Endometrial microvascular endothelial cells (primary cell): ENCODE measurements around the gene TJAP1. TPM values are rescaled to one million over a fixed set of nuclear protein-coding genes. Genes with fewer than 3 reads are reported as not detected.
"Not testable (repeated sequence)": the region's sequence is repeated elsewhere in the genome, so short reads cannot be mapped to it uniquely, and the experiment has no call there.

Experiments
- in situ Hi-C: cut with HindIII; loops from 2 replicates; pipeline ENCODE4 v1.10.0; 2017; ENCODE audit warnings: low sequenced_read_pairs, low pct_unique_long_range_greater_than_20kb; ENCODE audit errors: inconsistent ontology term
- total RNA-seq: library from RNA; depleted of rRNA; stranded (reverse); fragments of >200 nt; gene quantifications from one replicate; pipeline ENCODE4 v1.2.3, GENCODE V29; 2015; ENCODE audit errors: inconsistent ontology term

The TJAP1 gene
- total RNA-seq, 1 donor from 2014 or later: 18.9 TPM

DNA sequence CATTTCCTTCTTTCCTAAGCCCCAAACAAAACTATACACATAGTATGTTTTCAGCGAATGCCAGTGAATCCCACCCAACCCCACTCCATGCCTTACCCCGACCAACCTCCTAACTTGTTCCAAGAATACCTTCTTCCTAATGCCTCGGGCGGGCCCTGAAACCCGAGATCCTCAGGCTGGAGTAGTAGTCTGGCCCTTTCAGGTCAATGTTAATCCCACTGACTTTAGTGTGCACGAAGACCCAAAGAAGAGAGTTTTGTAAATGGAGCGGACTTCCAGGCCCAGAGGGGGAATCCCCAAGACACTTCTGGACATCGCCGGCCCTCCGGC, 39.0 kb downstream of the TJAP1 start:
- in situ Hi-C loops: no loop called here

- in situ Hi-C loops: no loop called here
Measured at GRCh38 chr6:43516697-43517504, 39.5 kb downstream of the TJAP1 start, which contains the start of the genes POLR1C and YIPF3. Gene POLR1C, plus strand, starts transcription at chr6:43517089. Its CDS starts 21 bp downstream, at chr6:43517110. Gene YIPF3, minus strand, starts transcription at chr6:43516926. Its CDS starts 119 bp downstream, at chr6:43516807.

DNA sequence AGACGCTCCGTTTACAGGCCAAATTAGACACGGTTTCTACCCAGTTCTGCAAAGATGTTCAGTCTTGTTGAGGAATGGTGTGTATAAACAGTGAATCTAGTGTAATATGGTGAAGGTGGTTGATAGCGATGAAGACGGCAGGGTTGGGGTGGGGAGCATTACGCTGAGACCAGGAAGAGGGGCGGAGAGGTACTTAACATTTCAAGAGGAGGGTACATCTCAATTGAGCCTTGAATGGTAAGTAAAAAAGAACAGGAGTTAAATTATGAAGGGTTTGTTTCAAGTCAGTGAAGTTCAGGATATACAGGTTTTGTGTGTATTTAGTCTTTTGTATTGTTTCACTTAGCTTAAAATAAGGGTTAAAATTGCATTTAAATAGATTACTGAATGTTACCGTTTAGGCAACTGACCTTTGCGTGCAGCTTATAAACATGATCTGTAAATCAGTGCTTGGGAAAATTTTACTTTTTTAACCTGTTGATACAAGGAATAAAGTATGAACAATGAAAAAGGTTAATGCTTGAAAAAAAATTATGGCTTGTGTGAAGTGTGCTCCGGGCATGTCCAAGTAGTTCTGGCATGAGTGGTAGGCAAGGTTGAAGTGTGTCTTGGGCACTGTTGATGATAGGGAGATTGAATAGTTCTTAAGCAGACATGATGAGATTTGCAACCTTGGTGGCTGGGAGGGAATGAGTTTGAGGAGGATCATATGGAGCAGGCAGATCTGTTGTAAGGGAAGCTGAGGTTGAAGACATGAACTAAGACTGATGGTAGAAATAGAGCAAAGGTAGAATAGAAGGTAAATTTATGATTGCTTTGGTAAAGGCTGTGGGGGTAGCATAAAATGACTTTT, 40.4 kb downstream of the TJAP1 start:
- in situ Hi-C loops: no loop called here

DNA sequence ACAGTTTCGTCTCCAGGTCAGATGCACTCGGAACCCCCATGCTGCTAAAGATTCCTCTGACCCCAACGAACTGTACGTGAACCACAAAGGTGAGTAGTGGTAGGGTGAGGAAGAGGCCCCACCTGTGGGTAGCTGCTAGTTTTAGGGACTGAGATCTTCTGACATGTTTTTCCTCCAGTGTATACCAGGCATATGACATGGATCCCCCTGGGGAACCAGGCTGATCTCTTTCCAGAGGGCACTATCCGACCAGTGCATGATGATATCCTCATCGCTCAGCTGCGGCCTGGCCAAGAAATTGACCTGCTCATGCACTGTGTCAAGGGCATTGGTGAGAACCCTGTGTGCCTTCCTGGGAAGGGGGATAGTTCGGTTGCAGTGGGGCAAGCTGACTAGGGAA, 42.7 kb downstream of the TJAP1 start:
- in situ Hi-C loops: no loop called here

GRCh38 chr6:43521836-43522235, 44.5 kb downstream of the TJAP1 start:
- in situ Hi-C loops: no loop called here

DNA sequence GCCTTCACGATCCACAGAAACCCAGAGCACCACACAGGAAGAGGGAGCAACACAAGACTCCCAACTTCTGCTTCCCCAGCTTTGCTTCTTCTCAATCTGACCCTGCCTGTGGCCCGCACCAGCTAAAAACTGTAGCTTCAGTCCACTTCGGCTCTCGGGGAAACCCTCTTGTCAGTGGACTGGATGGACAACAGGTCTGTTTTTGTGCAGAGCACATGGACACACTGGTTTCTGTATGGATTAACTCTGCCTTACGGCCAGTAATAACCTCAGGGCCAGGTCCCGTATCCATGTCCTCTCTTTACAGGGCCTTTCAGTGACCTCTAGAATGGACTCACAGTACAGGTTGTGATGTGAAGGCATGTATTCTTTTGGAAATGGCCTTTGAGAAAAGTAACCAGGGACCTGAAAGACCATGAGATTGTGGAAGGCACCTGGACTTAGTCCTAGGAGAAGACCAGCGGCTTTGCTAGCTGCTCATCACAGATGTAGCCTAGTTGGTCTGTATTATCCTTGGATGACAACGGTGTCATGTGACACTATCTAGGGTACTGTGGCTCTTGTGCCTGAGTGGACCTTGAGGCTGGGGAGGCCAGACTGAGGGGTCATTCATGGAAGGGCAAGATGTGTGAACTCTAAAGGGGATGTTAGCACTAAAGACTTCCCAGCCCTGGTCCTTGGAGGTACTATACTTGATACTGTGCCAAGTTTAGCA, 45.3 kb downstream of the TJAP1 start:
- in situ Hi-C loops: no loop called here

DNA sequence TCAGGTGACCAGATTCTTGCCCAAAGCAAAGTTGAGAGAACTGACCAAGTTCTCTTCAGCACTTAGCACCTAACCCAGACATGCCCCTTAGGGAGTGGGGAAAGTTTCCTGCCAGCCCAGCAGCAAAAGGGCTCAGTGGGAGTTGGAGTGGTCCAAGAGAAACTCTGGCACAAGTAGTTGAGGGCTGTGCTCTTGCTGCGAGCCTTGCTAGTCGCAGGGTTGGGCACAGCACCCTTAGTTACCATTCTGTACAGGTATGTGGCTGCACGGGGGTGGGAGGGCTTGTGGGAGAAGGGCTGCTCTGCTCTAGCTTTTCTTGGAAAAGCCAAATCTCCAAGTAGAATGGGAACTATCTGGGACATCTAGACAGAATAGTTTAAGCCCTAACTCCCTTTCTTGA, 45.9 kb downstream of the TJAP1 start:
- in situ Hi-C loops: no loop called here

DNA sequence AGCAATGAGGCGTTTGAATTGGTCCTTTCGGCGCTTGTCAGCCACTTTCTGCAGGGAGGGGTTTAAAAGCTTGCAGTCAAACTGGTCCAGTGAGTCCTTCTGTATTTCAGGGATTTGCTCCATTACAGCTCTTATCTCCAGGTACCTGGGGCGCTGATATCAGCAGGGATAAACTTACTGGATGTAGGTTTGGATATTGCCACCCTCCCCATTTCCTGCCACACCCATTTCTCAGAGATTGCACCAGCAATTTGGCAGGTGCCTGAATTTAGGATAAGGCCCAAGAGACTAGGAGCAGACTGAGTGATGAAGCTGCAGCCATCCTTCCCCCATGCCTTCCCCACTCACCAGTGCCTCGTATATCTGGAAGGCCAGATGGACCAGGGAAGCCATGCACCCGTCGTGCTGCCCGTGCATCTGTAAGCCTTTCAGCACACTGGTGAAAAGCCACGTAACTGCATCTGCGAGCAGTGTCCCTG, 47.2 kb downstream of the TJAP1 start:
- in situ Hi-C loops: no loop called here

- in situ Hi-C loops: no loop called here
Measured at GRCh38 chr6:43532201-43532600, 54.8 kb downstream of the TJAP1 start.

DNA sequence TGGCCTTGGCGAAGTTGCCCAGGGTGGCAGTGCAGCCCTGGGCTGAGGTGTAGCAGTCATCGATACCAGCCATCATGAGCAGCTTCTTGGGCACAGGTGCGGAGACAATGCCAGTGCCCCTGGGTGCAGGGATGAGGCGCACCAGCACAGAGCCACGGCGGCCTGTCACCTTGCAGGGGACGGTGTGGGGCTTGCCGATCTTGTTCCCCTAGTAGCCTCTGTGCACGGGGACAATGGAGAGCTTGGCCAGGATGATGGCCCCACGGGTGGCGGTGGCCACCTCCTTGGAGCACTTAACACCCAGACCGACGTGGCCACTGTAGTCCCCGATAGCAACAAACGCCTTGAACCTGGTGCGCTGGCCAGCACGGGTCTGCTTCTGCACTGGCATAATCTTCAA, 61.6 kb downstream of the TJAP1 start:
- in situ Hi-C loops: not testable (repeated sequence)

- in situ Hi-C loops: not testable (repeated sequence)
Measured at GRCh38 chr6:43539409-43539808, 62.0 kb downstream of the TJAP1 start.

DNA sequence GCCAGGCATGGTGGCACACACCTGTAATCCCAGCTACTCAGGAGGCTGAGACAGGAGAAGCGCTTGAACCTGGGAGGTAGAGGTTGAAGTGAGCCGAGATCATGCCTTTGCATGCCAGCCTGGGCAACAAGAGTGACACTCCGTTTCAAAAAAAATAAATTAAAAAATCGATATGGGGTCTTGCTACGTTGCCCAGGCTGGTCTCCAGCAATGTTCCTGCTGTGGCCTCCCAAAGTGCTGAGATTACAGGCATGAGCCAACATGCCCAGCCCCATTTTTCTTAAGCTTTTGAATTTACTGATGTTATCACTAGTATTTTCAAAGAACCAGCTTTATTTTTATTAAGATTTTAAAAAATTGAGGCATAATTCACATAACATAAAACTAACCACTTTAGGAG, 63.1 kb downstream of the TJAP1 start:
- in situ Hi-C loops: no loop called here

- in situ Hi-C loops: no loop called here
Measured at GRCh38 chr6:43541774-43542471, 64.6 kb downstream of the TJAP1 start.

DNA sequence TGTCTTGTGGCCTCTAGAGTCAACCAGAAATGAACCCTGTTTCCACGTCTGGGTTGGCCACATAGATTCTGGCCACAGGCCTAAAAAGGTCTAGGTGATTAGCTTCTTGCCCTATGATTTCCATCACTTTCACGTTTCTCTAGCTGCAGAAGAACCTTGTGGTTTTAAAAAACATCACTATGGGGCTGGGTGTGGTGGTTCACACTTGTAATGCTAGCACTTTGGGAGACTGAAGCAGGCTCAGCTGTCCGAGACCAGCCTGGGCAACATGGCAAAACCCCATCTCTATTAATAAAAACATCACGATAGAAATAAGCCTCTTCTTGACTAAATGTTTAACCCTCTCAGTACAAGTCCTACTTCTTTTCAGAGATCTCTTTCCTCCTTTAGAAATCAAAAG, 67.1 kb downstream of the TJAP1 start:
- in situ Hi-C loops: no loop called here

GRCh38 chr6:43547222-43547621, 69.9 kb downstream of the TJAP1 start:
- in situ Hi-C loops: no loop called here
